ENCODE results near the gene BMPR1A. TPM values are rescaled to one million over a fixed set of nuclear protein-coding genes. Genes with fewer than 3 reads are reported as not detected.

Gene BMPR1A
- total and polyA plus RNA-seq, 4 donors = 3.8 to 66.2 (median 19.7) TPM

DNA sequence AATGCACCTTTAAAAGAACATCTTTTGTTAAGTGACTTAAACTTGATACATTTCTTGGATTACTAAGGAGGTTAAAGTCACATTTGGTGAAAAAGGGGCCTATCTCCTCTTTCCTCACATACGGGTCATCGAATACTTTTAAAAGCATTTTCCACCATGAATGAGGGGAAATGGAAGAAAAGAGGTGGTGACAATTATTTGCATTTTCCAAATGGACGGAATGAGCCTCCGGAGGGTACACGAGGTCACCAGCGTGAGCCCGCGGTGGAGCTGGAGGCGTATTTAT is 1.0 kb upstream of the BMPR1A start:
- peak overlapping the region; percentile 93 to 98 for H3K27ac ChIP-seq (ENCODE audit: low read depth in 1 of 2, low read length in 1 of 2)
- TF ChIP-seq CTCF (IDR thresholded peaks at IDR 0.05; ENCODE audit: control extremely low read depth, extremely low read depth) = no peak

DNA sequence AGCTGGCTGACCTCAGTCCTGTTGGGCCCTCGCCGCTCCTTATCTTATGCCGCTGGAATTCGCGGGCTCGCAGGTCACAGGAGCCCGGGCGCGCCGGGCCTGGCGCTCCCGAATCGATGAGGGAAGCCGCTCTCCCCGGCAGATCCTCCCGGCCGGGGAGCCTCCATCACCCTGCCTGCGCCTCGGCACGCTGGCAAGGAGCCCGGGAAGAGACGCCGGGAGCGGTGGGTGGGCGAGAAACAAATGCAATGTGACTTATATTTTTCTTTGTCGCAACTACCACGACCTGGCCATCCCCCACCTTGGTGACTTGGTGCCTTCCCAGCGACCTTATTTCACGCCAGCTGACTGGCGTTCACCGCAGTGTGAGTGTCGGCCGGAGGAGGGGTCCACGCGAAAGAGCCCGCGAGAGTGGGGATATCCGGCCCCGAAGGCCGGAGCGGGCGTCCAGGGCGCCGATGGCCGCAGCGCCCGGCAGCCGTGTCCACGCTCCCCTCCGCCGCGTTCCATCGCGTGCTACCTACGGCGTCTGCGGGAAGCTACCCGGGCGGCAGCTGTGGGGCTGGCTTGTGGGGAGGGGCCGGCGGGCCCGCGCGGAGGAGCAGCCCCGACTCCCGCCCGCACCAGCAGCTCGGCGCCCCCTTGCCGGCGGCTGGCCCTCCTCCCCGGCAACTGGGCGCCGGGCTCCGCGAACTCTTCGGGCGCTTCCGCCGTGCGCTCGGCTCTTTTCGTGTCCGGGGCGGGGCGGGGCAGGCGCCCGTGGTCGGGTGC is 494 bp upstream of the BMPR1A start:
- TF ChIP-seq CTCF (IDR thresholded peaks at IDR 0.05; ENCODE audit: control extremely low read depth, extremely low read depth) = no peak
- Histone ChIP-seq H3K27me3 (ENCODE audit: control insufficient read depth in 3 of 3, insufficient read depth in 3 of 3, low read length in 2 of 3) (peaks cover 0 to 4% (median 0%) of the 10 kb centered on the region in 3 donors), H3K36me3 (ENCODE audit: control insufficient read depth in 4 of 4, insufficient read depth in 4 of 4, low read length in 4 of 4) (no peaks in the 10 kb centered on the region), H3K4me3 (peak overlapping the region; percentile 78), H3K27ac (ENCODE audit: low read depth in 1 of 2, low read length in 1 of 2) (peak overlapping the region; percentile 93 to 98), H3K4me1 (ENCODE audit: control insufficient read depth in 5 of 5, insufficient read depth in 5 of 5, low read length in 5 of 5) (peaks cover 4 to 33% (median 12%) of the 10 kb centered on the region in 5 donors), H3K9me3 (ENCODE audit: control insufficient read depth in 4 of 4, insufficient read depth in 3 of 4, low read length in 3 of 4) (no peaks in the 10 kb centered on the region), H3K9ac (ENCODE audit: insufficient read depth in 1 of 2, low read length in 2 of 2) (peak overlapping the region; percentile 76 to 92)
- ATAC-seq (ENCODE audit: insufficient read depth, low FRiP score) (peak; percentile 94), DNase-seq (peak; percentile 83 to 97 (median 87))
- WGBS, 2 donors = 1% methylated on average over 72 to 89 of the region's 89 CpGs

More for the DNA sequence above, 1.0 kb upstream of the BMPR1A start:
- Histone ChIP-seq H3K9me3 (ENCODE audit: control insufficient read depth in 4 of 4, insufficient read depth in 3 of 4, low read length in 3 of 4) (no peaks in the 10 kb centered on the region), H3K9ac (ENCODE audit: insufficient read depth in 1 of 2, low read length in 2 of 2) (peak overlapping the region; percentile 76 to 92), H3K36me3 (ENCODE audit: control insufficient read depth in 4 of 4, insufficient read depth in 4 of 4, low read length in 4 of 4) (no peaks in the 10 kb centered on the region), H3K4me3 (no peak overlapping the region), H3K4me1 (ENCODE audit: control insufficient read depth in 5 of 5, insufficient read depth in 5 of 5, low read length in 5 of 5) (peaks cover 4 to 29% (median 12%) of the 10 kb centered on the region in 5 donors), H3K27me3 (ENCODE audit: control insufficient read depth in 3 of 3, insufficient read depth in 3 of 3, low read length in 2 of 3) (peaks cover 0 to 4% (median 0%) of the 10 kb centered on the region in 3 donors)
- DNase-seq (no peak), ATAC-seq (ENCODE audit: insufficient read depth, low FRiP score) (no peak)
- 3 to 5% methylated on average over 9 of the region's 9 CpGs for WGBS, 2 donors

GRCh38 chr10:86757113-86757972 is 924 bp downstream of the BMPR1A start:
- H3K9me3 ChIP-seq (ENCODE audit: control insufficient read depth in 4 of 4, insufficient read depth in 3 of 4, low read length in 3 of 4) = no peaks in the 10 kb centered on the region
- no peaks in the 10 kb centered on the region for H3K36me3 ChIP-seq (ENCODE audit: control insufficient read depth in 4 of 4, insufficient read depth in 4 of 4, low read length in 4 of 4)
- WGBS, 2 donors = 5% methylated on average over 40 to 47 of the region's 47 CpGs
- H3K9ac ChIP-seq (ENCODE audit: insufficient read depth in 1 of 2, low read length in 2 of 2) = peak overlapping the region; percentile 78 to 85
- ATAC-seq (ENCODE audit: insufficient read depth, low FRiP score) = no peak
- peaks cover 6 to 37% (median 21%) of the 10 kb centered on the region in 5 donors for H3K4me1 ChIP-seq (ENCODE audit: control insufficient read depth in 5 of 5, insufficient read depth in 5 of 5, low read length in 5 of 5)
- H3K27ac ChIP-seq (ENCODE audit: low read depth in 1 of 2, low read length in 1 of 2) = peak overlapping the region; percentile 91 to 99
- peak; percentile 64 to 92 (median 88) for DNase-seq
- TF ChIP-seq CTCF (IDR thresholded peaks at IDR 0.05; ENCODE audit: control extremely low read depth, extremely low read depth) = no peak
- H3K4me3 ChIP-seq = peak overlapping the region; percentile 54
- no peaks in the 10 kb centered on the region for H3K27me3 ChIP-seq (ENCODE audit: control insufficient read depth in 3 of 3, insufficient read depth in 3 of 3, low read length in 2 of 3)
